ENCODE data around the gene CTAGE9.

Gene CTAGE9

DNA sequence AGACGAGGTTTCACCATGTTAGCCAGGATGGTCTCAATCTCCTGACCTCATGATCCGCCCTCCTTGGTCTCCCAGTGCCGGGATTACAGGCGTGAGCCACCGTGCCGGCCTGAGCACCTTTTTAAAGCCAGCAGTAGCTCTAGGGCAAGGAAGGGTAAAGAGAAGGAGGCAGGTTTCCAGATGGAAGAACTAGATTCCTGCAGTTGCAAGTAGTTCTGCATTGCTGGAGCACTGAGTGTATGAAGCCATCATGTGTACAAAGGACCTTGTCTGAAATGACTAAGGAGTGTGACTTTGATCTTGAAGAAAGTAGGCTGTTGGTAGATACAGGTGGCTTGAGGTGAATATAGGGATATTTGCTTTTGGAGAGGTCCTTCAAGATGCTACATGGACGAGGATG is 13.9 kb downstream of the CTAGE9 start:
- H3K4me3 ChIP-seq (ENCODE audit: low read depth in 1 of 5, low read length in 5 of 5): no peak overlapping the region
- no peaks in the 10 kb centered on the region for H3K27me3 ChIP-seq (ENCODE audit: control insufficient read depth in 5 of 5, insufficient read depth in 4 of 5, low read length in 5 of 5)
- no peaks in the 10 kb centered on the region for H3K4me1 ChIP-seq (ENCODE audit: control insufficient read depth in 5 of 5, insufficient read depth in 5 of 5, low read length in 5 of 5)
- H3K36me3 ChIP-seq (ENCODE audit: control insufficient read depth in 5 of 5, insufficient read depth in 5 of 5, low read length in 5 of 5): no peaks in the 10 kb centered on the region
- H3K27ac ChIP-seq (ENCODE audit: low read depth, low read length): no peak overlapping the region
- H3K9me3 ChIP-seq (ENCODE audit: control insufficient read depth in 5 of 5, low read length in 5 of 5): no peaks in the 10 kb centered on the region
- no peak overlapping the region for H3K9ac ChIP-seq (ENCODE audit: low read length in 5 of 5)

DNA sequence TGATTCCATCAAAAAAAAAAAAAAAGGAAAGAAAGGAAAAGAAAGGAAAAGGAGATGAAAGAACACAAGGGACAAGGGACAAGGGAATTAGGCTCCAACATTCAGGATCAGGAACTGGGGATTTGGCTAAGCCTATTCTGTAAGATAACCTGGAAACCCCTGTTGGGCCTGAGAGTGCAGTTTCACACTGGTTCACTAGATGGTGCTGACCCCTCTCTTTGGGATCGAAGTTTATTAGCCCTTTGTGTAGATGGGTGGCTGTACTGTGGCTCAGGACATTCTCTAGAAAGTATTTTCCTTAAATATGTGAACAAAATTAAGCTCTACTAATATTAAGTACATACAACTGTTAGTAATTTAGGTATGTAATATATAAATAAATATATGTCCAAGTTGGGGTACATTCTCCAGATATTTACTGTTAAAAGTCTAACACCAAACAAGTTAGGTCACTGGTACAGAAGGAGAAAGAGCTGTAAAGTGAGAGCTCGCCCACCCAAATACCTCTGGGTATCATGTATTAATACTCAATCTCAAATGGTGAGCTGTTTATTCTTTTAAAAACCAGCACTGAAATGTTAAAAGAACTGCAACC is 15.9 kb downstream of the CTAGE9 start:
- Histone ChIP-seq H3K9me3 (ENCODE audit: control insufficient read depth in 5 of 5, low read length in 5 of 5) (no peaks in the 10 kb centered on the region), H3K27me3 (ENCODE audit: control insufficient read depth in 5 of 5, insufficient read depth in 4 of 5, low read length in 5 of 5) (no peaks in the 10 kb centered on the region)

DNA sequence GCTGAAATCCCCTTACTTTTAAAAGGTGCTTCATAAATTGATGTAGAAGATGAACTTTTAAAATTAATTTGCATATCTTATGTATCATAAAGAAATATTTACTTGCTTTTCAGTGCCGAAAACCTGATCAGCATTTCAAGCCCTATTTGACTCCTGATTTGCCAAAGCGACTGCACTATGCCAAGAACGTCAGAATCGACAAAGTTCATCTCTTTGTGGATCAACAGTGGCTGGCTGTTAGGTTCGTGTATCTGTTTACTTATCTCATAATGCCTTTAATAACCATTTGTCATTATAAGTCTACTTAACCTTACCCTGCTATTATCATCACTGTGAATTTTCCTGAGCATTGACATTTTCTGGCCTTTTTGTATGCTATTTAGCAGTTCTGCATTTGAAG is 17.4 kb downstream of the CTAGE9 start:
- H3K36me3 ChIP-seq (ENCODE audit: control insufficient read depth in 5 of 5, insufficient read depth in 5 of 5, low read length in 5 of 5): no peaks in the 10 kb centered on the region
- no peak overlapping the region for H3K9ac ChIP-seq (ENCODE audit: low read length in 5 of 5)
- H3K4me1 ChIP-seq (ENCODE audit: control insufficient read depth in 5 of 5, insufficient read depth in 5 of 5, low read length in 5 of 5): peaks cover 0 to under 1% (median 0%) of the 10 kb centered on the region in 5 donors
- H3K4me3 ChIP-seq (ENCODE audit: low read depth in 1 of 5, low read length in 5 of 5): no peak overlapping the region
- no peaks in the 10 kb centered on the region for H3K9me3 ChIP-seq (ENCODE audit: control insufficient read depth in 5 of 5, low read length in 5 of 5)
- no peak overlapping the region for H3K27ac ChIP-seq (ENCODE audit: low read depth, low read length)
- H3K27me3 ChIP-seq (ENCODE audit: control insufficient read depth in 5 of 5, insufficient read depth in 4 of 5, low read length in 5 of 5): no peaks in the 10 kb centered on the region

More for the DNA sequence above, 15.9 kb downstream of the CTAGE9 start:
- Histone ChIP-seq H3K4me1 (ENCODE audit: control insufficient read depth in 5 of 5, insufficient read depth in 5 of 5, low read length in 5 of 5) (no peaks in the 10 kb centered on the region), H3K4me3 (ENCODE audit: low read depth in 1 of 5, low read length in 5 of 5) (no peak overlapping the region), H3K27ac (ENCODE audit: low read depth, low read length) (no peak overlapping the region), H3K36me3 (ENCODE audit: control insufficient read depth in 5 of 5, insufficient read depth in 5 of 5, low read length in 5 of 5) (no peaks in the 10 kb centered on the region), H3K9ac (ENCODE audit: low read length in 5 of 5) (no peak overlapping the region)

GRCh38 chr6:131692589-131692988 is 18.2 kb downstream of the CTAGE9 start:
- Histone ChIP-seq H3K27me3 (ENCODE audit: control insufficient read depth in 5 of 5, insufficient read depth in 4 of 5, low read length in 5 of 5) (no peaks in the 10 kb centered on the region), H3K4me3 (ENCODE audit: low read depth in 1 of 5, low read length in 5 of 5) (no peak overlapping the region)

GRCh38 chr6:131692031-131692430 is 18.8 kb downstream of the CTAGE9 start:
- Histone ChIP-seq H3K27me3 (ENCODE audit: control insufficient read depth in 5 of 5, insufficient read depth in 4 of 5, low read length in 5 of 5) (no peaks in the 10 kb centered on the region), H3K4me1 (ENCODE audit: control insufficient read depth in 5 of 5, insufficient read depth in 5 of 5, low read length in 5 of 5) (peaks cover 0 to 5% (median 0%) of the 10 kb centered on the region in 5 donors), H3K9ac (ENCODE audit: low read length in 5 of 5) (no peak overlapping the region), H3K9me3 (ENCODE audit: control insufficient read depth in 5 of 5, low read length in 5 of 5) (no peaks in the 10 kb centered on the region), H3K4me3 (ENCODE audit: low read depth in 1 of 5, low read length in 5 of 5) (no peak overlapping the region), H3K27ac (ENCODE audit: low read depth, low read length) (no peak overlapping the region), H3K36me3 (ENCODE audit: control insufficient read depth in 5 of 5, insufficient read depth in 5 of 5, low read length in 5 of 5) (no peaks in the 10 kb centered on the region)

More at GRCh38 chr6:131692589-131692988, 18.2 kb downstream of the CTAGE9 start:
- Histone ChIP-seq H3K36me3 (ENCODE audit: control insufficient read depth in 5 of 5, insufficient read depth in 5 of 5, low read length in 5 of 5) (no peaks in the 10 kb centered on the region), H3K4me1 (ENCODE audit: control insufficient read depth in 5 of 5, insufficient read depth in 5 of 5, low read length in 5 of 5) (peaks cover 0 to 5% (median 0%) of the 10 kb centered on the region in 5 donors), H3K9ac (ENCODE audit: low read length in 5 of 5) (no peak overlapping the region), H3K27ac (ENCODE audit: low read depth, low read length) (no peak overlapping the region), H3K9me3 (ENCODE audit: control insufficient read depth in 5 of 5, low read length in 5 of 5) (no peaks in the 10 kb centered on the region)

DNA sequence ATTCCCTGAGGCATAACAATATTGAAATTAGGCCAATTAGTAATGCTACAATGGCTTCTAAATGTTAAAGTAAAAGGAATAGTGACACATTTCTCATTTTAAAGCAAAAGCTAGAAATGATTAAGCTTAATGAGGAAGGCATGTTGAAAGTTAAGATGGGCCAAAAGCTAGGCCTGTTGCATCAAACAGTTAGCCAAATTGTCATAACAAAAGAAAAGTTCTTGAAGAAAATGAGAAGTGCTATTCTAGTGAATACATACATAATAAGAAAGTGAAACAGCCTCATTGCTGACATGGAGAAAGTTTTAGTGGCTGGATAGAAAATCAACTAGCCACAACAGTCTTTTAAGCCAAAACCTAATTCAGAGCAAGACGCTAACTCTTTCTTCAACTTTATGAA is 22.5 kb downstream of the CTAGE9 start:
- Histone ChIP-seq H3K4me1 (ENCODE audit: control insufficient read depth in 5 of 5, insufficient read depth in 5 of 5, low read length in 5 of 5) (peaks cover 0 to 5% (median 0%) of the 10 kb centered on the region in 5 donors), H3K9ac (ENCODE audit: low read length in 5 of 5) (no peak overlapping the region), H3K4me3 (ENCODE audit: low read depth in 1 of 5, low read length in 5 of 5) (no peak overlapping the region), H3K27me3 (ENCODE audit: control insufficient read depth in 5 of 5, insufficient read depth in 4 of 5, low read length in 5 of 5) (no peaks in the 10 kb centered on the region), H3K9me3 (ENCODE audit: control insufficient read depth in 5 of 5, low read length in 5 of 5) (no peaks in the 10 kb centered on the region), H3K36me3 (ENCODE audit: control insufficient read depth in 5 of 5, insufficient read depth in 5 of 5, low read length in 5 of 5) (no peaks in the 10 kb centered on the region), H3K27ac (ENCODE audit: low read depth, low read length) (no peak overlapping the region)

GRCh38 chr6:131687022-131687421 is 23.8 kb downstream of the CTAGE9 start:
- H3K9me3 ChIP-seq (ENCODE audit: control insufficient read depth in 5 of 5, low read length in 5 of 5): no peaks in the 10 kb centered on the region
- H3K4me1 ChIP-seq (ENCODE audit: control insufficient read depth in 5 of 5, insufficient read depth in 5 of 5, low read length in 5 of 5): peaks cover 0 to 5% (median 0%) of the 10 kb centered on the region in 5 donors
- no peaks in the 10 kb centered on the region for H3K27me3 ChIP-seq (ENCODE audit: control insufficient read depth in 5 of 5, insufficient read depth in 4 of 5, low read length in 5 of 5)
- no peaks in the 10 kb centered on the region for H3K36me3 ChIP-seq (ENCODE audit: control insufficient read depth in 5 of 5, insufficient read depth in 5 of 5, low read length in 5 of 5)
- H3K27ac ChIP-seq (ENCODE audit: low read depth, low read length): no peak overlapping the region
- no peak overlapping the region for H3K9ac ChIP-seq (ENCODE audit: low read length in 5 of 5)
- H3K4me3 ChIP-seq (ENCODE audit: low read depth in 1 of 5, low read length in 5 of 5): no peak overlapping the region

GRCh38 chr6:131685266-131685780 is 25.5 kb downstream of the CTAGE9 start:
- Histone ChIP-seq H3K36me3 (ENCODE audit: control insufficient read depth in 5 of 5, insufficient read depth in 5 of 5, low read length in 5 of 5) (no peaks in the 10 kb centered on the region), H3K9ac (ENCODE audit: low read length in 5 of 5) (no peak overlapping the region), H3K27ac (ENCODE audit: low read depth, low read length) (no peak overlapping the region), H3K9me3 (ENCODE audit: control insufficient read depth in 5 of 5, low read length in 5 of 5) (no peaks in the 10 kb centered on the region), H3K27me3 (ENCODE audit: control insufficient read depth in 5 of 5, insufficient read depth in 4 of 5, low read length in 5 of 5) (no peaks in the 10 kb centered on the region), H3K4me1 (ENCODE audit: control insufficient read depth in 5 of 5, insufficient read depth in 5 of 5, low read length in 5 of 5) (peaks cover 0 to 5% (median 0%) of the 10 kb centered on the region in 5 donors), H3K4me3 (ENCODE audit: low read depth in 1 of 5, low read length in 5 of 5) (no peak overlapping the region)

DNA sequence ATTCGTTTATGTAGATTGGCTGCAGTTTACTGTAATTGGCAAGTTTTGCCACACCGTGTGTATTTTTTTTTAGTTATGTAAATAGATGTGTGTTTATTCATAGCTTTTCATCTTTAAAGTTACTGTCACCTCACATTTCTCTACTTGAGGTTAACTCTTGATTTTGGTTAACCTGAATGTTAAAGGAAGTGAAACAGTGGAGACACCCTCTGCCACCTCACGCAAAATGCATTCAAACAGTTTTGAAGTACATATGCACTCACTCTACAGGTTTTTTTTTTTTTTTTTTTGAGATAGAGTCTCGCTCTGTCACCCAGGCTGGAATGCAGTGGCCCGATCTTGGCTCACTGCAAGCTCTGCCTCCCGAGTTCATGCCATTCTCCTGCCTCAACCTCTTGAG is 27.3 kb downstream of the CTAGE9 start:
- Histone ChIP-seq H3K9me3 (ENCODE audit: control insufficient read depth in 5 of 5, low read length in 5 of 5) (no peaks in the 10 kb centered on the region), H3K4me3 (ENCODE audit: low read depth in 1 of 5, low read length in 5 of 5) (no peak overlapping the region), H3K4me1 (ENCODE audit: control insufficient read depth in 5 of 5, insufficient read depth in 5 of 5, low read length in 5 of 5) (peaks cover 0 to 7% (median 0%) of the 10 kb centered on the region in 5 donors), H3K36me3 (ENCODE audit: control insufficient read depth in 5 of 5, insufficient read depth in 5 of 5, low read length in 5 of 5) (no peaks in the 10 kb centered on the region), H3K27me3 (ENCODE audit: control insufficient read depth in 5 of 5, insufficient read depth in 4 of 5, low read length in 5 of 5) (no peaks in the 10 kb centered on the region), H3K9ac (ENCODE audit: low read length in 5 of 5) (no peak overlapping the region), H3K27ac (ENCODE audit: low read depth, low read length) (no peak overlapping the region)

GRCh38 chr6:131682442-131682841 is 28.4 kb downstream of the CTAGE9 start:
- Histone ChIP-seq H3K36me3 (ENCODE audit: control insufficient read depth in 5 of 5, insufficient read depth in 5 of 5, low read length in 5 of 5) (no peaks in the 10 kb centered on the region), H3K27ac (ENCODE audit: low read depth, low read length) (no peak overlapping the region), H3K27me3 (ENCODE audit: control insufficient read depth in 5 of 5, insufficient read depth in 4 of 5, low read length in 5 of 5) (no peaks in the 10 kb centered on the region), H3K4me1 (ENCODE audit: control insufficient read depth in 5 of 5, insufficient read depth in 5 of 5, low read length in 5 of 5) (peaks cover 0 to 2% (median 0%) of the 10 kb centered on the region in 5 donors), H3K4me3 (ENCODE audit: low read depth in 1 of 5, low read length in 5 of 5) (no peak overlapping the region), H3K9ac (ENCODE audit: low read length in 5 of 5) (no peak overlapping the region), H3K9me3 (ENCODE audit: control insufficient read depth in 5 of 5, low read length in 5 of 5) (no peaks in the 10 kb centered on the region)

Data from subcutaneous abdominal adipose tissue (tissue), 5 donors.